ENCODE data around the gene PLEKHG7. TPM values are rescaled to one million over a fixed set of nuclear protein-coding genes. Genes with fewer than 3 reads are reported as not detected.
A peak's percentile ranks its signal among the peaks of the same experiment; 100 is the strongest.
"Not testable (repeated sequence)": the region's sequence is repeated elsewhere in the genome, so short reads cannot be mapped to it uniquely, and the experiment has no call there.

The PLEKHG7 gene
- total RNA-seq, 1 donor from 2014 or later = 5.3 TPM

GRCh38 chr12:92739113-92739512, 36.3 kb downstream of the PLEKHG7 start:
- intact Hi-C loops (cut with DNase I) = no loop called here
- no peak for ATAC-seq
- no peak for DNase-seq (ENCODE audit: low spot score)

DNA sequence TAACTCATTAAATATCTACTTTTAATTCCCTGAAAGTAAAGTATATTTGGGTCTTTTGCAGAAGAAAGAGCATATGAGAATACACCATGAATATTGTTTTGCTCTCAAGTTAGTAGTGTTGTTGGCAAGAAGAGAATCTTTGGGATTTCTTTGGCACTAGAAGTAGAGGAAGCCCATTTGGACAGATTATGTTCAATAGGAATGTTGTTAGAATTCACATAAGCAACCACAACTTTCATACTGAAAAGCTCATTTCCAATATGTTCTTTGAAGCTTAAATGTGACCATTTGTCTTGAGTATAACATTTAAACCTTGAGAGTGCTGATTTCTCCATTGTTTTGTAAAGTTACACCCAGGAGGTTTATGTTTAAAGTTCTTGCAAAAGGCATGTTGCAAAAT, 37.6 kb downstream of the PLEKHG7 start:
- ATAC-seq = no peak
- no peak for DNase-seq (ENCODE audit: low spot score)
- intact Hi-C loops (cut with DNase I) = no loop called here

- no peak for DNase-seq (ENCODE audit: low spot score)
- no peak for ATAC-seq
These were observed 40.2 kb downstream of the PLEKHG7 start for GRCh38 chr12:92743026-92743425.

GRCh38 chr12:92745856-92746550, 43.2 kb downstream of the PLEKHG7 start:
- peak; percentile 83 for DNase-seq (ENCODE audit: low spot score)
- ATAC-seq = peak; percentile 94
- intact Hi-C loops (cut with DNase I) = no loop called here

More at GRCh38 chr12:92743026-92743425, 40.2 kb downstream of the PLEKHG7 start:
- intact Hi-C loops (cut with DNase I) = no loop called here

DNA sequence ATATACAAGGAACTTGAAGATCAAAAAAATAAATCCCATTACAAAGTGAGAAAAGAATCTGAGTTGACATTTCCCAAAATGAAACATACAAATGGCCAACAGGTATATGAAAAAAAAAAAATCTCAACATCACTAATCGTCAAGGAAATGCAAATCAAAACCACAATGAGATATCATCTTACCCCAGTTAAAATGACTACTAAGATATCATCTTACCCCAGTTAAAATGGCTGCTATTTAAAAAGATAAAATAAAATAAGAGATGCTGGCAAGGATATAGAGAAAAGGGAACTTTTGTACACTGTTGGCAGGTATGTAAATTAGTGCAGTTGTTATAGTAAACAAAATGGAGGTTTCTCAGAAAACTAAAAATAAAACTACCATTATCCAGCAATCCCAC, 44.4 kb downstream of the PLEKHG7 start:
- intact Hi-C loops (cut with DNase I) = no loop called here
- ATAC-seq (no peak), DNase-seq (ENCODE audit: low spot score) (no peak)

GRCh38 chr12:92749691-92750090, 46.9 kb downstream of the PLEKHG7 start:
- ATAC-seq; DNase-seq (ENCODE audit: low spot score); intact Hi-C loops (cut with DNase I): not testable (repeated sequence)

DNA sequence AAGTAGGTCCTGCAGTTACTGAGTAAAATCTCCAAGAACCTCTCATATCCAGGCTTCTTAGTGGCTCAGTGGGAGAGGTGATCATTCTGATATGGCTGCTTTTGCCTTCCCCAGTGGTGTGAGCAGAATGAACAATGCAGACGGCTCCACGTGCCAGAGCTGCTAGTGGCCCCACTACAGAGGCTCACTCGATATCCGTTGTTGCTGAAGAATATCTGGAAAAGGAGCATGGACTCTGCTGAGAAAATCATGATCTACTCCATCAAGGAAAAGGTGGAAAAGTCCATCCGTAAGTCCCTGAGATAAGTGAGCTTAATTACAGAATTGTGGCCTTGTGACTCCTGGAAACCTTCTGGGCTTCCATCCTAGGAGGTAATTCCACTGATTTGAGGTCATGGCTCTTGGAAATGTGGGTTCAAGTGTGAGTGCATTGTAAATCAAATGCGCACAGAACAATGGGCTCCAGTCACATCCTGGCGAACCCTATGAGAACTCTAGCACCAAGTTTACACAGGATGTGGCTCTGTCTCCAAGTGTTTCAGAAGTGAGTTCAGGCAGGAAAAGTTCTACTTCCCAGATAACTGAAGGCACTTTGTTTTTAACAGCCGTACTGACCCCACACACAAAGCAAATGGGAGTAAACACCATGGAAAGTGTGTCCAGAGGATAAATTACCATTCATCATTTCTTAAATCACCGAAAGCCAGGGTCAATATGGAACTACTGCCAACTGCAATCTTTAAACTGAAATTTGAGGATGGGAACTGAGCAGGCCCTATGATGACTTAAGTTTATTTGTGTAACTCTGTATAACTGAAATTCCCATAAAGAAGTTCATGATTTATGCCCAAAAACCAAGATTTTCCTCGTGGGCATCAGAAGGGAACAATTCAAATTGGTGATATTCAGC, 51.4 kb downstream of the PLEKHG7 start:
- intact Hi-C loops (cut with DNase I) = no loop called here
- ATAC-seq (peak; percentile 75), DNase-seq (ENCODE audit: low spot score) (no peak)

DNA sequence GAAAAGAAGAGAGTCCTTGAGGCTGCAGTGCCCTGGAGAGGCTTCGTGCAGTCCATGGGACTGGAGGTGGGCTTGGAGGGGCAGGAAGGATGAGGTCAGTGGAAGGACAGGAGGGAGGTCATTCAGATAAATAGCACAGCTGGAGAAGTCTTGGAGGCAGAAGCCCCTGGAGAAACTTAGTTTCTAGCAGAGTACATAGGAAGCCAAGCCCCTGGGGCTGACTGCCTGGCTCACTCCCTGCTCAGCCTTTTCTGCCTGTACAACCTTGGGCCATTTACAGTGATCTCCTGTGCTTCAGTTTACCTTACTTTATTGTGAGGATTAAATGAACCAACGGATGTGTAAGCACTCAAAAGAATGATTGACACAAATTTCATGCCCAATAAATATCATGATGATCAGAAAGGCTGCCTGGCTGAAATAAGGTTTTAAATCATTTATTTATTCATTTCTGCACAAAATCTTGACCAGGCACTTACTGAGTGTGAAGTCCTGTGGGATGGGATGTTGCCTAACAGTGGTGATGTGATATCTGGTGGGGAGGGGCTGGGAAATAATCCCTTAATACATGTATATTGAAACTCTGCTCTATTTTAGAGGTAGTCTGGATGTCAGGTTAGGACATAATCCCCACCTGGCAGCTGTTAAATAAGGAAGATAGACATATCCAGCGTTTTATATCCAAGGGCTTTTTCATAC, 54.3 kb downstream of the PLEKHG7 start:
- peak; percentile 54 for ATAC-seq
- no peak for DNase-seq (ENCODE audit: low spot score)
- intact Hi-C loops (cut with DNase I) = no loop called here

GRCh38 chr12:92757597-92758121, 54.9 kb downstream of the PLEKHG7 start:
- intact Hi-C loops (cut with DNase I) = no loop called here
- ATAC-seq (no peak), DNase-seq (ENCODE audit: low spot score) (no peak)

DNA sequence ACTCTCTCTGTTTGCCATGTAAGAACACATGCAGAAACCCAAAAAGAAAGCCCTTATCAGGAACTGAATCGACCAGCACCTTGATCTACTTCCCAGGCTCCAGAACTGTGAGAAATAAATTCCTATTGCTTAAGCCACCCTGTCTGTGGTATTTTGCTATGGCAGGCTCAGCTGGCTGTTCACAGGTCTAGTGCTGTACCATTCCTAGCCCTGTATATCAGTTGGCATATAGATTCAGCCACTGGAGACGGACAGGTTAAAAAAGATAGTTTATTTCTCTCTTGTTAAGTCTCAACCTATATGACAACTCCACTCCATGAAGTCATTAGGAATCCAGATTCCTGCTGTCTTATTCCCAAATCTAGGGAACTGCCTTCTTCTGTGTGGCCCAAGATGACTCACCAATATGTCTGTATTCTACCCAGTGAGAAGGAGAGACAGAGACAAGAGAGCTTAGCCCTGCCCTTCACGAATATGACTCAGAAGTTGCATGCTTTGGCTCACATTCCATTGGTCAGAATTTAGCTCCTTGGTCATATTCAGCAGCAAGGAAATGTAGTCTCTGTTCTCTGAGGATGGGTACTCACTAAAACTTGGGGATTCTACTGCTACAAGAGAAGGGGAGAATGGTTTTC, 57.0 kb downstream of the PLEKHG7 start:
- intact Hi-C loops (cut with DNase I) = no loop called here
- ATAC-seq (no peak), DNase-seq (ENCODE audit: low spot score) (no peak)

GRCh38 chr12:92762773-92763172, 60.0 kb downstream of the PLEKHG7 start:
- DNase-seq (ENCODE audit: low spot score) (no peak), ATAC-seq (no peak)
- intact Hi-C loops (cut with DNase I) = no loop called here

DNA sequence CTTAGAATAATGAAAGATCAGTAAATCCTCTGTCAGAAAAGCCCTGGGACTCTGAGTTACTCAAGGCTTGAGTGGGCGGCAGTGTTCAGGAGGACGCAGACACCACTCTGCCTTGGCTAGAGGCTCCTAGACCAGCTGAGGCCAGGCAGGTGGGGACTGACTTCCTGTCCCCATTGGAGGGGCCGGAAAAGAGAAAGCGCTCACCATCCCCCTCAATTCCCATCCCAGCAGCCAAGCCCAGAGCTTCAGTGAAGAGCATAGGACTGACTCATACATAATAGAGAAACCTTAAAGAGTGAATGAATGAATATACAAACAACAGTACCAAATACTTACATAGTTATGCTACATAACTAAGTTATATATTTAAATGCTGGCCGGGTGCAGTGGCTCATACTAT, 62.0 kb downstream of the PLEKHG7 start:
- ATAC-seq = peak; percentile 42
- intact Hi-C loops (cut with DNase I) = no loop called here
- no peak for DNase-seq (ENCODE audit: low spot score)

DNA sequence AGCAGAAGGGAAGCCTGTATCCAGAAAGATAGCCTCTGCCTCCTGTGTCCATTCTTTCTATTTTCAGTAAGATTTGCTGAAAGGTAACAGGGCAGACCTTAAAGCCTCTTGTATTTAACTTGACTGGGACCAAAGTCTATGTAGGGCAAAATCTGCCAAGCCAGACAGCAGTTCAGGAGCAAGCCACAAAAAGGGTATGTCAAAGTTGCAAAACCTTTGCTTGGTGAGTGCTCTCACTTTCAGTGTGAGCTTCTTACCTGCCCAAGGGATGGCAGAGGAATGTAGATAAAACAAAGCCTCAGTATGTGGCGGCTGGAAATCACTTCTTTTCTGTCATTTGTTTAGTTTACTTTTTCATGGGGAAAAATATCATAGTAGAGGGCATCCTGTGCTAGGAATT, 63.1 kb downstream of the PLEKHG7 start:
- ATAC-seq = no peak
- intact Hi-C loops (cut with DNase I) = no loop called here

GRCh38 chr12:92769124-92769901, 66.5 kb downstream of the PLEKHG7 start:
- peak; percentile 76 for ATAC-seq
- intact Hi-C loops (cut with DNase I) = no loop called here
- no peak for DNase-seq (ENCODE audit: low spot score)

More for the DNA sequence above, 63.1 kb downstream of the PLEKHG7 start:
- no peak for DNase-seq (ENCODE audit: low spot score)

DNA sequence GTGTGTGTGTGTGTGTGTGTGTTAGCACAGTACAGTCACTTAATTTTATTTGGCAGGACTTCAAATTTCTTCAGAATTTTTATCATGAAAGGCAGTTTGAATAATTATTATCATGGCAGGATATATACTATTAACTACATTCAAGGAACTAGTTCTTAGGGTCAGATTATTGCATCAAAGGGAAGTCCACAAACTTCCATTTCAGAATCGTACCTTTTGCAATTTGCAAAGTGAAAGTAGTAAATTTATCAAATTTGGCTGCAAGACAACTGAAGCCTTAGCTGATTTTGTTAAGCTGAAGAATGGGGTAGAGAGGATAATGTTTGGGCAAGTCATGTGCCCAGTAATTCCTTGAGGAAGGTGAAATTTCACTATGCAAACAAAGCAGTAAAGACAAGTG, 68.2 kb downstream of the PLEKHG7 start:
- DNase-seq (ENCODE audit: low spot score) = no peak
- intact Hi-C loops (cut with DNase I) = no loop called here
- ATAC-seq = no peak

DNA sequence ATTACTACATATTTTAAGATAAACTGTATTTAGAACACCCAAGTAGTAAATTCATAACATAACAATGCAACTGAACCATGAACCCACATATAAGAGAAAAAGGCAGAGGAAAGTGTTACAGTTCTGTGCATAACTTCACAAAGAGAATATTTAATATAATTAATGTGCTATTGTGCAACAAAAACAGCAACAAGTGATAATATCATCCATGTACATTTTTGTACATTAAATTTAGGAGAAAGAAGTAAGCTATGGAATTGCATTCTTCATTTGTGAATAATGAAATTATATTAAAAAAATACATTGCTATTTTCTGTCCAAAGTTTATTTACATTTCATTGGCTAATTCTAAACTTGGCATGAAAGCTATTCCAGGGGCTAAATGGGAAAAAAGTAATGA, 72.6 kb downstream of the PLEKHG7 start:
- DNase-seq (ENCODE audit: low spot score) = no peak
- intact Hi-C loops (cut with DNase I) = no loop called here
- ATAC-seq = no peak

- DNase-seq (ENCODE audit: low spot score) (no peak), ATAC-seq (no peak)
- intact Hi-C loops (cut with DNase I) = no loop called here
These were observed 75.7 kb downstream of the PLEKHG7 start for GRCh38 chr12:92778525-92778924.

DNA sequence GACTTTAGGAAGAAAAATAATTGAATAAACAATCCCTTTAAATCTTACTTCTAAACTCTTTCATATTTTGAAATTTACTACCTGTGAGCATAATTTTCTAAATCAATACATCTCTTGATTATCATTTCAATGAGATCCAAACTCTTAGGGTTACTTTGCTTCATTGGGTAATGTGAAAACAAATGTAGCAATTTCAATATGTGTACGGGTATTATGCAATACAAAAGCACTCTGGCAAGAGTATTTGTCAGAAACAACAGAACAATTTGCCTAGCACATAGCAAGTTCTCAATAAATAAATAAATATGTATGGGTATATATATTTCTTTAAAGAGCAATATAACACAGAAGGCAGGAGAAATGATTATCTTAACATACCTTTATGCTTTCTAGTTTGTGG, 77.1 kb downstream of the PLEKHG7 start:
- peak; percentile 42 for ATAC-seq
- intact Hi-C loops (cut with DNase I) = no loop called here
- DNase-seq (ENCODE audit: low spot score) = no peak

Measured in sciatic nerve (tissue), 2 donors.